ENCODE results near the gene ATP1B1.

DNA sequence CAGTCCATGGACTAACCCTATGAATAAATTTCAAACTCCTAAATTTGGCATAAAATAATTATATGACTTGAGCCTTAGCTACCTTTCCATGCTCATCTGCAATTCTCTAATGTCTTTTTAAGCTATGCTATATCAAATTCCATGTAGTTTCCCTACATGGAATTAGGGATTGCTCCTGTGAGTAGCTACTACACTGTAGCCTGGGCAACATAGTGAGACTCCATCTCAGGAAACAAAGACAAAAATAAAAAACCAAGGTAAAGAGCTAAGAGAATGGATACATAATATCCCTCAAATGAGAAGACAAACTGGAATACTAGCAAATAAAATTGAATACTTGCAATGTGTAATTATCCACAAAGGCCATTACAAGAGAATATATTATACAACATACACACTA is 37.5 kb downstream of the ATP1B1 start:
- TF ChIP-seq, protein P1, sequence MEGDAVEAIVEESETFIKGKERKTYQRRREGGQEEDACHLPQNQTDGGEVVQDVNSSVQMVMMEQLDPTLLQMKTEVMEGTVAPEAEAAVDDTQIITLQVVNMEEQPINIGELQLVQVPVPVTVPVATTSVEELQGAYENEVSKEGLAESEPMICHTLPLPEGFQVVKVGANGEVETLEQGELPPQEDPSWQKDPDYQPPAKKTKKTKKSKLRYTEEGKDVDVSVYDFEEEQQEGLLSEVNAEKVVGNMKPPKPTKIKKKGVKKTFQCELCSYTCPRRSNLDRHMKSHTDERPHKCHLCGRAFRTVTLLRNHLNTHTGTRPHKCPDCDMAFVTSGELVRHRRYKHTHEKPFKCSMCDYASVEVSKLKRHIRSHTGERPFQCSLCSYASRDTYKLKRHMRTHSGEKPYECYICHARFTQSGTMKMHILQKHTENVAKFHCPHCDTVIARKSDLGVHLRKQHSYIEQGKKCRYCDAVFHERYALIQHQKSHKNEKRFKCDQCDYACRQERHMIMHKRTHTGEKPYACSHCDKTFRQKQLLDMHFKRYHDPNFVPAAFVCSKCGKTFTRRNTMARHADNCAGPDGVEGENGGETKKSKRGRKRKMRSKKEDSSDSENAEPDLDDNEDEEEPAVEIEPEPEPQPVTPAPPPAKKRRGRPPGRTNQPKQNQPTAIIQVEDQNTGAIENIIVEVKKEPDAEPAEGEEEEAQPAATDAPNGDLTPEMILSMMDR (IDR thresholded peaks at IDR 0.05) = no peak
- TF ChIP-seq POLR2A (IDR thresholded peaks at IDR 0.05) = no peak
